ENCODE results near the gene PLCB4.
A peak's percentile ranks its signal among the peaks of the same experiment; 100 is the strongest.
"Not testable (repeated sequence)": the region's sequence is repeated elsewhere in the genome, so short reads cannot be mapped to it uniquely, and the experiment has no call there.

The PLCB4 gene

DNA sequence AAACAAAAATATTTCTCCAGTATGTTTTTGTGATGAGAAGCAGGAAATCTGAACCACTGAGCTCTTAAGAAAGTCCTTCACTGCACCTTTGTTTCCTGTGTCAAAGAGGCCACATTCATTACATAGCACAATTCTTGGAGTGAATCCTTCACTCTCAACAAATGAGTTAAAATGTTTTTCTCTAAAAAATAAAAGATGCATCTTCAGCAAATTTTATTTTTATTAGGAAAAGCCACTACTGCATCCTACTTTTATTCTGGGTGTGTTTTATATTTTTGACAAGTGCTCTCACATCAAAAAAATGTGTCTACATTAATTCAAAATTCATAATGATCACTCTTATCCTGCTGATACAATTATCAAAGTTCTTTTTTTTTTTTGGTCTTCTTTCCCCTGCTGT lies 76.3 kb downstream of the PLCB4 start:
- DNase-seq, result no peak

DNA sequence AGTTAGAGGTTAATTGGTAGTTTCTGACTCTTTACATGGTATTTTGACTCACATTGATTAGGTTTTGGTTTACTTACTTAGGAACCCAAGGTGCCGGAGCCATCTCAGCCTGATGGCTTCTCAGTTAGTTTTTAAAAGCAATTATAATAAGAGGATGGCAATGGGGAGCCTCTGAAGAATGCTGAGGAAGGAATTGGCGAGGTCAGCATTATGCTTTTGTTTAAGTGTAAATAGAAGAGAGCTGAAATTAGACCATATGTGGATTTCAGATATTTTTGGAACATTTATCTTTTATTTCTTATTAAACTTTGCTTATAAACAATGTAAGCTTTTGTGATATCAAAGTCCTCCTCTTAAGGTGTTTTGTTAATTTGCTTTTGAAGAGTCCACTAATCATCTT lies 77.8 kb downstream of the PLCB4 start:
- no peak for DNase-seq

DNA sequence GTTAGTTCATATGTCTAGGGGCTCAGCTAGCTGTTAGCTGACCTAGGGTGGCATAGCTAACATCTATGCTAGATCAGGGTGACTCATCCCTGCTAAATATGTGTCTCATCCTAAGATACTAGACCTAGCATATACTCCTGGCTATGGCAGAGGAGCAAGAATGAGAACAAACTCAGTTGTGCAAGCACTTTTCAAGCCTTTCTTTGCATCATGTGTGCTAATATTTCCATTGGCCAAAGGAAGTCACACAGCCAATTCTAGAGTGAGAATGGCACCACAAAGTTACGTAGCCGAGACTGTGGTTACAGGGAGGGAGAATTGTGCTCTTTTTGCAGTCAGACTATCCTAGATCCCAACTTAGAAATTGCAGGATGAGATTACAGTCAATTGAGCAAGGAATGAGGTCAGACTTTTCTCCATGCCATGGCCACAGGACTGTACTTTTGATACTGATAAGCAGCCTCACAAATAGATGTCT lies 78.7 kb downstream of the PLCB4 start:
- DNase-seq, result no peak

DNA sequence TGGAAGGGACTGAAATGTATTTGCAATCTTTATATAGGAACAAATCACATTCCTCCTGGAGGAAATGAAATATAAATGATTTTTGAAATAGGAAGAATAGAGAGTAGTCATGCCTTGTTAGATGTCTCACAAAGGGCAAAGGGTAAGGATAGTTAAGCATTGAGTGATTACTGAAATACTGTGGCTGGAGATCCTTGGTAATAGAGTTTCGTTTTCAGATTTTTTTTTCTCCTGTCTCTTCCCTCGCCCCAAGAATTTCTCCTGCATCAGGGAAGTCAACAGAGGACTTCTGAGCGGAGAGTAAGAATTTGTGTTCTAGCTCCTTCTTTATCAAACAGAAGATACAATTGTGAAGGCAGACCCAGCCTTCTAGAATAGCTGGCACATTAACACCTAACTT lies 79.4 kb downstream of the PLCB4 start:
- DNase-seq, result no peak

DNA sequence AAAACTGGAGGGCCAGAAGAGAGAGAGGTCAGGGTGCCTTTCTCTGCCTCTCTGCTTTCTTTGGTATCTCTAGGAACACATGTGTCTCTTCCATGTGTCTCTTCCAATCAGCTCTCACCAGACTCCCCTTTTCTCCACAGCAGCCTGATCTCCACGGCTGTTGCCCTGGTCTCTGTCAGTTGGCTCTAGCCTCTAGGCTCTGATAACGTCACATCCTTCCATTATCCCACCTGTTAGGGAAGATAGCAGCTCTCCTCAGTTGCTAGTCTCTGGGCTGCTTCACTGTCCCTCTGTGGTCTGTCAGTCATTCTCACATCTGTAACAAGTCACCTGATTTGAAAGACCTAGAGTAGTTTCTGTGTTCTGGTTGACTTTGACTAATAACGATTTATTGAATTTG lies 80.2 kb downstream of the PLCB4 start:
- no peak for DNase-seq

DNA sequence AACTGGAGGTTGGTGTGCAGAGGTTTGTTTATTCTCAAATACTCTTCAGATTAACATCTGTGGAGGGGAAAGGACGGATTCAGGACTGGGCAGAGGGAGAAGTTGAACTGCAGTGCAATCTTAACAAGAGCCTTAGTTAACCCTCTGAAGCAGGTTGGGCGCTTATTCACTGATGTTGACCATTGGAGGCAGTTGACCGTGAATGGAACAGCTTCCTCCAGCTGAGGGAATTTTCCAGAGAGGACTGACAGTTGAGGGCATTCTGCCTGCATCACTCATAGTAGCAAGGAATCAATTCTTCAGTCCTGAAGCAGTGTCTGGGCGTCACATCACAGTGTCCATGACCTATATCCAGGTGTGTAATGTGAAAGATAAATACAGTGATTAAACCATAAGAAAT lies 80.9 kb downstream of the PLCB4 start:
- DNase-seq, result no peak

DNA sequence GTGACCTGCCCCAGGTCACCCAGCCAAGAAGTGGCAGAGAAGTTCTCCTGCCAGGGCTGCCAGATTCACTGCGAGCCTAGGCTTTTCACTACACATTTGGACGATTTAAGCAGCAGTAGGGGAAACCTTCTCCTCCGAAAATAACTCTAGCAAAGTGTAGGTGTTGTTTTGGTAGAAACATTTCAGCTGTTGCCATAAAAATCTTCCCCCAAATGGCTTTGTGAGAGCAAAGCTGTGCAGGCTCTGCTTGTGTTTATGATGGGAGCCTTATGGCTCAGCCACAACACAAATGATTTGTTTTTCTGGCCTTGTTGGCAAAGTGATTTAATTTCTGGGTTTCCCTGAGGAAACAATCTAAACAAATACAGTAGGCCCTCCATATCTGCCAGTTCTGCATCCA lies 81.8 kb downstream of the PLCB4 start:
- no peak for DNase-seq

DNA sequence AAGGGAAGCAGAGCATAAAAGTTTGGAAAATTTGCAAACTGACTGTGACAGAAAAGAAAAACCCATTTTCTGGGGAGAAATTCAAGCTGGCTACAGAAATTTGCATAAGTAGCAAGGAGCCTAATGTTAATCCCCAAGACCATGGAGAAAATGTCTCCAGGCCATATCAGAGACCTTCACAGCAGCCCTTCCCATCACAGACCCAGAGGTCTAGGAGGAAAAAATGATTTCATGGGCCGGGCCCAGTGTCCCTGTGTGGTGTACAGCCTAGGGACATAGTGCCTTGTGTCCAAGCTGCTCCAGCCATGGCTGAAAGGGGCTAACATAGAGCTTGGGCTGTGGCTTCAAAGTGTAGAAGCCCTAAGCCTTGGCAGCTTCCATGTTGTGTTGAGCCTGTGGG lies 83.3 kb downstream of the PLCB4 start:
- not testable (repeated sequence) for DNase-seq

DNA sequence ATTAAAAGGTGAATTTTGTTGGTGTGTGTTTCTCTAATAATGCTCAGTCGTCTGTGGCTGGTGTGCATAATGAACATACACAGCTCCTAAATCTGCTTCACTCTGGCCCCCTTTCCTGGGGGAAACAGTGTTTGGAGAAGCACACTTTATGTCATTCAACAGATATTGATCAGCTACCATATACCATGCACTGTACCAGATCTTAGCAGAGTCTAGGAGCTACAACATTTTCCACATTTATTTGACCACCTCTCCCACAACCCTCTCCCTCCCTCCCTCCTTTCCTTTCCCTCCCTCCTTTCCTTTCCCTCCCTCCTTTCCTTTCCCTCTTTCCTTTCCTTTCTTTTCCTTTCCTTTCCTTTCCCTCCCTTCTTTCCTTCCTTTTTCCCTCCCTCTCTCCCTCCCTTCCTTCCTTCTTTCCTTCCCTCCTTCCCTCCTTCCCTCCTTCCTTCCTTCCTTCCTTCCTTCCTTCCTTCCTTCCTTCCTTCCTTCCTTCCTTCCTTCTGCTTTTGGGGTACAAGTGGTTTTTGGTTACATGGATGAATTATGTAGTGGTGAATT lies 85.7 kb downstream of the PLCB4 start:
- DNase-seq, result no peak

DNA sequence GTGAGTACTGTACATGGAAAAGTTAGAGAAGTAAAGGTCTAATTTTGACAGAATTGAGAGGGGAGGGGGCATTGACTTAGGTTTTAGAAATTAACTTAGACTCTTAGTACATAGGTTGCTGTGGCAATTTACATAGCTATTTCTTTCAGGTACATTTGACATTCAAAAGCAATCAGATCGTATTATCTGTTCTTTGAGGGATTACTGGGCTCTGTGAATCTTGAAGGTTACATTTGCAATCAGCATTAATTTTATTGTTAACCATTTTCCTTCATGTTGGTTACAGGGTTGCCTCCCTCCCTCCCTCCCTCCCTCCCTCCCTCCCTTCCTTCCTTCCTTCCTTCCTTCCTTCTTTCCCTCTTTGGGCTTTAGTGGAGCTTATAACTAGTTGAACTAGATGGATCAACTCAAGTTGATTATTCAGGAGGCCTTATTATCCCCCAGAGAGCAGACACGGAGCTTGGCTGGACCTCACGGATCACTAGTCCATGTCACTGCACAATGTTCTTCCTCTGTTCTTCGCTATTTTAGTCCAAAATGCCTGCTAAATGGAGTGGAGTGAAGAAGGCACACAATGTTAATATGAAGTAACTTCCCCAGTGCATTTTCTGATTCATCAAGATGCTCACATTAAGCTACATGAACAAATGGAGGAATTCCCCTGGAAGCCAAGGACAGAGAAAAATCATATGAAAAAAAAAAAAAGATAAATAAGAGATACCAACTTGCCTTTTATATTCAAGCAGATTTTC lies 87.8 kb downstream of the PLCB4 start:
- DNase-seq, result no peak

DNA sequence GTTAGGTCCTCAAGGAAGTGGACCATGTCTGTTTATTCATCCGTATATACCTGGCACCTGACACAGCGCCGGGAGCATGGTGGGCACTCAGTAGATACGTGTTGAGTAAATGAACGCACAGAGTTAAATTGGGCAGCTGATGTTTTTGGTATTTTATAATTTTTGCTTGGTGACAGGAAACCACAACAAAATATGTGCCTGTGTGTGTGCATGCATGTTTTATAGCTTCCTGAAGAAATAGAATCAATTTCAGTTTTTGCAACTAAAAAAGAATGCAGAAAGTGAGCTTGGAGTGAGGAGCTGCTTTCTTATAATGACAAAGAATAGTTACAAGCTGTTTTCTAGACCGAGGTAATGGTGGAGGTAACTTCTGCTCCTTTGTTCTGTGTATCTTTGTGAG lies 91.4 kb downstream of the PLCB4 start:
- DNase-seq, result no peak

DNA sequence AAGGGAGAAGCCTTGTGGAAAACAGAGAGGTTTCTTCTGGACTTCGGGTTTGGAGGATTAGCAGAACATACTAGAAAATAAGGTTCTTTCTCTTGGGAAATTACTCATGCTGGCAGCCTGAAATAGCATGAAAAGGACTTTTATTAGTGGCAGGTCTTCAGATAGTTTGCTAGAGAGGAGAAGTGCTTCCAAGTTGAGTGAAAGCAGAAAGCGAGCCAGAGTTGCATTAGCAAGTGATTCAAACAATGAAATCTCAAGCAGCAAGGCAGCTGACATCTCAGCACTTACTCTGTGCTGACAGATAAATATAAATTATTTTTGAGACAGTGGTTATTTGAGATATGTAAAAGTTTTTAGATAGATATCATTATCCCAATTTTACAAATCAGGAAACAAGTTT lies 91.9 kb downstream of the PLCB4 start:
- peak; percentile 23 for DNase-seq

DNA sequence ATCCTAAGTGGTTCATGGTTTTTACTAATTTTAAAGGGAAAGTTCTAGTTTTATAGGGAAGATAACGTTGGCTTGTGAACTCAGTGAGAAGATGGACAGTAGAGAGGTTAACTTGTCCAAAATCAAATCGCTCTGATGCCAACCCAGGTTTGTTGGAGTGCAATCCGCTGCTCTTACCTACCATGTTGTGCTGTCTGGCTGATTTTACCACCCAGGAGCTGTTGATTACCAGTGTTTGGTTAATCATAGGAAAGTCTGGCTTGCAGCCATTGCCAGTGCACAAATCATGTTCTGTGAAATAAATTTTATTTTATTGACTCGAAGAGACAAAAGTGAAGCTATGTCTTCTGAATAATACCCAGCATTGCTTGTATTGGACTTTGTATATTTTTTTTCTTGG lies 92.4 kb downstream of the PLCB4 start:
- DNase-seq, result no peak

DNA sequence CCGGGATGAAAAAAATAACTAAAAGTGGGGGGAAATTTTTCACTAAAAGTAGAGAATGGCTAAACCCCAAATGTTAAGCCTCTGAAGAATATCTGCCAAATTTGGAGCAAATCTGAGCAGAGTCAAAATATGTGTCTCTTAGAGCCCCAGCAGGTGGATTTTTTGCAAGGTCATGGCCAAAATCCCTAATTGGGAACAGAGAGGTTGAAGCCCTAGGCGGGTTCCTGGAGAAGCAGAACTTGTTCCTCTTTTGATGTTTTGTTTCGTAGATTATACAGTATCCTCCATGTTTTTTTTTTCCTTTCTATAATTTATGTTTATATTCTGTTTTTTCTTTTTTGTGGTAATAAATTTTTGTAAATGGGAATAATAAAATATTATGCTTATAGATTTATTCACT lies 94.4 kb downstream of the PLCB4 start:
- DNase-seq, result peak; percentile 71

DNA sequence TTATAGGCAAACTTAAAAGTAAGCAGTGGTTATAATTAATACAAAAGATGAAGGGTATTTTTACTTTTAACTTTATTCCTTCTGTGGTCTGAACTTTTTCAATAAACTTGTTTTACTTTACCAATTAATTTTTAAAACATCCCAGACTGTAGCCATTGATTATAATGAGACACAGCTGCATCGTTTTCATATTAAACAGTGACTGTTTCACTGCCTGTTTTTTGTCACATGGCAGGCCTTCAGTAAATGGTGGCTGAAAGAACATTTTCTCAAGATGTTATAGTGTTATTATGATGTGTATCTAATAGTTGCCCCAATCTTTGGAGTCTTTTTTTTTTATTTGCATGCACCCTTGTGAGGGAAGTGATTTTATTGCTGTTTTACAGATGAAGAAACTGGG lies 95.1 kb downstream of the PLCB4 start:
- no peak for DNase-seq

DNA sequence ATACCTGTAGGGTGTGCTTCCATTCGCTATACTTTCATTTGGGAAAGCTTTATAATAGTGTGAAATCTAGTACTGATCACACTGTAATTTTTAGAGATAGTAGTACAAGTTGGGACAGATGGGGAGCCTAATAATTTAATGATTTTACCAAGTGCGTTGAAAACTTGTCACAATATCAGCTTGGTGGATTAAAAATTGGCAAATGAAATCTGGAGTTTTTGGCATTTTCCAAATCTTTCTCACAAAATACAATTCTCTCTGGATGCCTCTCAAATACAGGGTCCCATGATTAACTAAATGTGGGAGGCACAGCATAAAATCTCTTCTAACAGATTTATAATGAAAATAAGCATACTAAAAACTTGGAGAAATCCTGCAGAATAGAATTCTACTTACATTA lies 96.4 kb downstream of the PLCB4 start:
- no peak for DNase-seq

DNA sequence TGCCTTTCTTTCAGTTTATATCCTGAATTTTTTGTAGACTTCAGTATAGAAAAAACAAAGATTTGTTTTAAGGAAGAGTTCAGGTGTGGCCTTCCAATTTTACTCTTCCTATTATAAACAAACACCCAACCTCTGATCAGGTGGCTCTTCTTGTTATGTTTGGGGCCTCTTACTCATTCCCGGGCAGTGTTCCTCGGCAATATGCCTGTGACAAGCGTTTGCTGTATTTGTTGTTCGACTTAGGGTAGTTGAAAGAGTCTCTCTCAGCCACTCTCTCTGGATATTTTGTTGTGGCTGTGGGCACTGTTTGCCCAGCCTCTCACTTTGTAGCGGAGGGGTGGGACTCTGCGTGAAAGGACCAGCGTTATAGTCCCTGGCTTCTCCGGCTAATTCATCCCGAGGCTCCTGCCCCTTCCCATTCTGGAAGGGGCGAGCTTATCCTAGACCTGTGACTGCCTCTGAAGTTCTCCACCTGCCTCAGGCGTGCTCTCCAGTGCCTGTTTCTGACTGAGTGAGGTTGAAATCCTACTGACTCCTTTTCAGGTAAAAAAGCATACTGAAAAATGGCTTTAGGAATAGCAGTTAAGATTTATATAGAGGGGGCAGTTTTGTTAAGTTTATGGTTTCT lies 97.4 kb downstream of the PLCB4 start:
- DNase-seq, result peak; percentile 36

DNA sequence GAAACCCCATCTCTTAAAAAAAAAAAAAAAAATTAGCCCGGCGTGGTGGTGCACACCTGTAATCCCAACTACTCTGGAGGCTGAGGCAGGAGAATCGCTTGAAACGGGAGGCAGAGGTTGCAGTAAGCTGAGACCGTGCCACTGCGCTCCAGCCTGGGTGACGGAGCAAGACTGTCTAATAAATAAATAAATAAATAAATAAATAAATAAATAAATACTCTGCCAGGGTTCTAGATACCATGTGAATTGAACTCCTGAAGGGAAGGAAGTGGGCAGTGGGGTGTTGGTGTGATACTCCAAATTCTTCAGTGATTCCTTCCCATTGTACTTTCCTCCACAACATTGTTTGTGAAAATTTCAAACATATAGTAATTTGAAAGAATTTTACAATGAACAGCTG lies 100.5 kb downstream of the PLCB4 start:
- no peak for DNase-seq

DNA sequence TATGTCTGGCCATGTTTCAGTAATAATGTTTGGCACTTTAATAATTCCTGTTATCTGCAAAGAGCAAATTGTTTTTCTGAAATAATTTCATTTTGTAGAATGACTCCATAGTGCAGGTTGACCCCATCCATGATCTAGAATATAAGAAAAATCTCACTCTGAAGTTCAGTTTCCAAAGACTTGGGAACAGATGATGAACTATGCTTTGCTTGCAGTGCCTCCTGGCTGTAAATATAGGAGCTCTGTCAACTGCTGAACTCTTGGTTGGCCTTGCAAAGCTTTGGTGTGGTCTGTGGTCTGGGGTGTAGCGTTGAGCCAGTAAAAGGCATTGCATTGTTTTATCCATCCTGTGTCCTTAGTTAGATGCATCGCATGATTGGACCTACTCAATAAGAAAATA lies 104.0 kb downstream of the PLCB4 start:
- DNase-seq, result no peak

DNA sequence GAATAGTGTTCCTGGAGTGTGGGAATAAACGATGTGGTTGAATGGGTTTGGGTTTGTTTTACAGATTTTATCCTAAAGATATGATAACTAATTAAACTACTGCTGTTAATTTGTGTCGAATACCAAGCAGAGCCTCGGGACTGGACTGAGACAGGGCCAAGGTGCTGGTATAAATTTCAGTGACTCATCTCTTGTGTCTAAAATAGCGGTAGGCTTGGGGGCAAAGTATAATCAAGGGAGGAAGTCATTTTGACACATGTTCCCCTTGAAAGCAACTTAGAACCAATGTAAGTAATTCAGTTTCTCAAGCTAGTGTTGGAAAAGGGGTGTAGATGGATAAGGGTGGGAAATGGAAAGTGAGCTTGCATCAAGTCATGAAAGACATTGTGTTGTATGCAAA lies 108.4 kb downstream of the PLCB4 start:
- no peak for DNase-seq

DNA sequence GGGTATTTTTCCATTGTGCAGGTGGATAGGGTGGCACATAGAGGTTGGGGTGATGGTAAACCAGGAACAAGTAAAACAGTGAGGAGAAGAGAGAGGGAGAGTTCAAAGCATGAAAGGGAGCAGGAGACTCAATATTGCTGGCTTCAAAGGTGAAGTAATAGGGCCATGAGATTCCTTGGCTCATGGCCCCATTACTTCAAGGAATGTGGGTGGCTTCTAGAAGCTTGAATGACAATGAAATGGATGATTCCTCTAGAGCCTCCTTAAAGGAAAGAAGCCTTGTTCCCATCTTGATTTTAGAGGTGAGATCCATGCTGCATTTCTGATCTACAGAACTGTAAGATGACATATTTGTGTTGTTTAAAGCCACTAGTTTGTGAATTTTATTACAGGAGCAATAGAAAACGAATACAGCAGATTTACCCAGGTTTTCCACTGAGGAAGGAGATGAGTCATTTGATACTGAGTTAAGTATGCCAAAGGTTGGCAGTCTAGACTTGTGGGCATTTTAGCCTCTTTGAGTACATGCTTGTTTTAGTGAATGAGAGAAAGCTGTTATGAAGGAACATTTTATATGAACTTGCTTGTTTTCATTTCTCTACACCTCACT lies 110.4 kb downstream of the PLCB4 start:
- DNase-seq, result no peak

DNA sequence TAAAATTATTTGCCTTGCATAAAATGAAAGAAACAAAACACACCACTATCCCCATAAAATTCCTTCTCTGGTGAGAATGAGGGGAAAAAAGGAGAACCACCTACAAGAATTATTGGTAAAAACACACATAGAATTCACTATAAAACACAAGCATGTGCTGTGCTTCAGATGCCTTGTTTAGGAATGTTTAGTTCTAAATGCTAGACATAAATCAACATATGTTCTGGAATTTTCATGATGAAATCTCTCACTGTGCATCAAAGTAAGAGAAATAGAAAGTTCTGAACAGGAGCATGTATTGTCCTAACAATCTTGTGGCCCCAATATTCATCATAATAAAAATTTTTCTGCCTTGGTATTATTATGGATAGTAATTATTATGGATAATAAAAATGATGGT lies 111.0 kb downstream of the PLCB4 start:
- no peak for DNase-seq

DNA sequence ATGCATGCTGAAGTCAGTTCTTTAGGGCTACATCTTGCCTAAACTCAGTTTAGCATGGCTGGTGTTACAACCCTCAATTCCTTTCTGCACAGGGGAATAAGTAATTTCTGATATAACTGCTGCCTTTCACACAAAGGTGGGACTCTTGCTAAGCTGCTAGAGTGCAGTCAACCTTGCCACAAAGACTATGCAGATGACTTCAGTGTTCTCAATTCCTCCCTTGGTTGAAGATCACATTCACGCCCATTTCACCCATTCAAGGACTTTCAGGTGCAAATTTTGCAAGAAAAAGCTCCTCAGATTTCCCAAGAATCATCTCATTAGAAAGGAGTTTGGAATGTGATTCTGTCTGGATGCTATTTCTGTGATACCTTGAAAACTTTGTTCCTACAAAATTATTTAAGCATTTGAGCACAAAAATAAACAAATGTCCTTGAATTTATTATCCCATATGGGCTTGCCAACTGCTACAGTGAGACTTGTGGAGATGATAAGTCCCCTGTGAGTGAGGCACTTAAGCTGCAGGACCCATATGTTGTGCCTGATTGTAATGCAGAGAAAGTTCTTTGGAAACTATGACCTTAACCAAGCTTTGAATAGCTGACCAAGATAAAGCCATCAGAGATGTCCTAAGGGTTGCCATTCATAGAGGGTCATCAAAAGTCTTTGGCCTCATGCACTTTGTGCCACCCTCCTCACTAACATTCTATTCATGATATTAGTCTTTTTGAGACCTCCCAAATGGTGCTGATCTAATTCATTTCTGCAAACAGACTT lies 111.8 kb downstream of the PLCB4 start:
- DNase-seq, result no peak
